HG02938 (cell line): Measurements from ENCODE around the gene FAH.

Experiments
- ATAC-seq: cut with Tn5 transposase; IDR thresholded peaks from one replicate; pipeline ENCODE4 v1.9.1; 2021; ENCODE audit warnings: mild to moderate bottlenecking, moderate library complexity; ENCODE audit not compliant: unreplicated experiment

FAH gene

GRCh38 chr15:80194186-80194585, 41.4 kb downstream of the FAH start:
- ATAC-seq: no peak

DNA sequence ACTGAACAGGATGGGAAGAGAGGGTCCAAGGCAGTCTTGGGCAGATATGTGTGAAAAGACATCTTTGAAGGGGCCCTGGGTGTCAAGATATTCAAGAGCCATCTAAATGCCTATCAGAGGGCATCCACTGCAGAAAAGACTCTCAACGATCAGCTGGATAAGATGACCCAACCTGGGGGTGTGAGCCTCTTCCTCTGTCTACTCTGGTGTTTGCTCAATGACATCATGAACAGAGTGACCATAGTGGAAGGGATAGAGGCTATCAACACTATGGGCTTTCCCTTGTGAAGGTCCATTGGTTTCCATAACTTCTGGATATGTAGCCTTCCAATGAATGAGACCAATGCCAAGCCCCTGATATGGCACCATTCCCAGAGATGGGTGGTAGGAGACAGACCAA, 42.1 kb downstream of the FAH start:
- no peak for ATAC-seq

GRCh38 chr15:80199366-80199765, 46.6 kb downstream of the FAH start:
- ATAC-seq: no peak

GRCh38 chr15:80199869-80200268, 47.1 kb downstream of the FAH start:
- no peak for ATAC-seq

DNA sequence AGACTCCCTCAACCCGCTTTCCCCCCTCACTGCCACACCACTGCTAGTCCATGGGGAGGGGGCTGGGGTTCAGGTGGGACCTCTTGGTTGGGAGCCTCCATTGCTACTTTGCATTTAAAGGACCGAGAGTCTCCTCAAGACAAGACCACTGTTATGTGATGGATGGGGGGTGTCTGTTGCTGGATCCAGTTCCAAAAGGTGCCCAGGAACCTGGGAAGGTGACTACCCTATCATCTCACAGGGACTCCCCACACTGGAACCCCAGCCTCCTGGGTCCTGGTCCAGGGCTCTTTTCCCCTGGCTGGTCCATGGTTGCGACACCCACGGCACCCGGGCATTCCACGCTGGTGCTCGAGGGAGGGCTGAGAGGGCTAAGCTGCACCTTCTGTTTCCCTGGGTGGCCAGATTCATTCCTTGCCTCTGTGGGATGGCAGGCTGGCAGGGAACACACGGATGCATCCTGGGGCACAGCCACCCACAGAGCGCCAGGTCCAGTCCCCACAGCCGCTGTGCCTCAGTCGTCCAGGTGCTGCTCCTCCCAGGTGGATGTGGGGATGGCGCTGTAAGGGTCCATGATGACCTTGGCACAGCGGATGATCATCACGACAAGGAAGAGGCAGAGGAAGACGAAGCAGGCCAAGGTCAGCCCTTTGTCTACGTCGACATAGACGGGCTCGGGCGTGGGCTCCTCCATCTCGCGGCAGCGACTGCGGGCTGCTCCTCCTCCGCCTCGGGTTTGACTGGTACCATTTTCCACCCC, 48.6 kb downstream of the FAH start:
- ATAC-seq: no peak

- no peak for ATAC-seq
These were observed 49.2 kb downstream of the FAH start for GRCh38 chr15:80202016-80202315.

DNA sequence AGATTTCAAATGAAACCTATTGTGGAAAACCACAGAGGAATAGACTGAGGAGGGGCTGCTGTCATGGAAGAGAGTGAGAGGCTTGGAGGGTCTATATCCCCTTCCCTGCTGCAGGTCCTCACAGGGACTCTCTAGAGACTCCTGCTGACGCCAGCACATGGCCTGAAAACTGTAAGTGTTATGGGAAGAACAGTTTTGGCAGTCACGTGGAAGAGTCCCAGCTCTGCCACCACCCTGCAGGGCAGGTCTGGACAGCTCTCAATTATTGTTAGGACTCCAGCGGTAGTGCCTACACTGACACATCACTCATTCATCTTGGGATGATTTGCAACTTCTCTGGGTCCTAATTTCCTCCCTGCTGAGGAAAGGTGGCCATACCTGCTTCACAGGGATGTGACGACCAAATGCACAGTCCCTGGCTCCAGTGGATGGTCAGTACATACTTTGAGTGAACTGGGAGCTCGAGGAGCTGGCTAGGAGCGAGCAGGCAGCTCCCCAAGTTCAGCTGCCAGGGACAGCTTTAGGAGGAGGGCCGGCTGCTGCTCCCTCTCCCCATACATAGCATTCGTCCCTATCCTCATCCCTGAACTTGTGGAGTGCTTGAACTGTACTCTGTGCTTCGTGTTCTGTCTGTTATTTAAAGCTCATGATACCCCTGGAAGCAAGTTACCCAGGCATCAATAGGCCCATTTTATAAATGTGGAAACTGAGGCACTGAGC, 50.0 kb downstream of the FAH start:
- ATAC-seq: no peak

DNA sequence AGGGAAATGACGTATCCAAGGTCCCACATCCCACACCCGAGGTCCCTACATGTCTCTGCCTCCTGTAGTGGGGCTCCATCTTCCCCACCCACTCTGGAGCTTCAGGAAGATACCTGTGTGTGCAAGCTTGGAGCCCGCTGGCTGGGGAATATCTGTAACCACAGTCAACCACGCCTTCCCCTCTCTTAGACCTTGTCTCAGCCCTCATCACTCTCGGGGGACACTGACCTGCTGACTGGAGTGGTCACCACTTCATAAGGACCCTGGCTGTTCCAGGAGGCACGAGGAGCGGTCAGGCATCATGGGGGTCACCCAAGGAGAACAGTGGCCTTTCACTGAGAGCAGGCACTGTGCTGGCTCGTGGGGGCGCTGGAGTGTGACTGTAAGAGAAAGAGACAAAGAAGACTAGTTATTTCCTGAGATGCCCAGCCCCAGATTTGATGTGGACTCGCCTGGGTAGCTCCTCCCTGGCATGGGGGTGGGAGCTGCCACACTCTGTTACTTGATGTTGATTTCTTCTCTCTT, 50.6 kb downstream of the FAH start:
- no peak for ATAC-seq

- ATAC-seq: no peak
These were observed 51.4 kb downstream of the FAH start for GRCh38 chr15:80204231-80204630.

DNA sequence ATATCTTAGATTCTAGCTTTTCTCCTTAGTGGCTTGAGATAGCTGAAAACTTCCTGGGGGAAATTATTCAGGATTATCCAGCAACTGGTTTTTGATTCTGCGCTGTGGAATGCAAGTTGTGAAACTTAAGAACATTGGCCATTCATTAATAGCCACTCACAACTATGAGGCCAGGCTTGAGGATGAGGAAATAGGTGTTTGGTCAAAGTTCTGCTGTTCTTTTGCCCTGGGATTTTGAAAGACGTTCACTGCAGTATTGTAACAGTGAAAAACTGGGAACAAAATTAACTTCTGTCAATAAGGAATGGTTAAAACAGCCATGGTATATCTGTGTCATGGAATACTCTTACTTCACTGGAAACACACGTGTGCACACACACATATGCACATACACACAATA, 55.1 kb downstream of the FAH start:
- no peak for ATAC-seq

DNA sequence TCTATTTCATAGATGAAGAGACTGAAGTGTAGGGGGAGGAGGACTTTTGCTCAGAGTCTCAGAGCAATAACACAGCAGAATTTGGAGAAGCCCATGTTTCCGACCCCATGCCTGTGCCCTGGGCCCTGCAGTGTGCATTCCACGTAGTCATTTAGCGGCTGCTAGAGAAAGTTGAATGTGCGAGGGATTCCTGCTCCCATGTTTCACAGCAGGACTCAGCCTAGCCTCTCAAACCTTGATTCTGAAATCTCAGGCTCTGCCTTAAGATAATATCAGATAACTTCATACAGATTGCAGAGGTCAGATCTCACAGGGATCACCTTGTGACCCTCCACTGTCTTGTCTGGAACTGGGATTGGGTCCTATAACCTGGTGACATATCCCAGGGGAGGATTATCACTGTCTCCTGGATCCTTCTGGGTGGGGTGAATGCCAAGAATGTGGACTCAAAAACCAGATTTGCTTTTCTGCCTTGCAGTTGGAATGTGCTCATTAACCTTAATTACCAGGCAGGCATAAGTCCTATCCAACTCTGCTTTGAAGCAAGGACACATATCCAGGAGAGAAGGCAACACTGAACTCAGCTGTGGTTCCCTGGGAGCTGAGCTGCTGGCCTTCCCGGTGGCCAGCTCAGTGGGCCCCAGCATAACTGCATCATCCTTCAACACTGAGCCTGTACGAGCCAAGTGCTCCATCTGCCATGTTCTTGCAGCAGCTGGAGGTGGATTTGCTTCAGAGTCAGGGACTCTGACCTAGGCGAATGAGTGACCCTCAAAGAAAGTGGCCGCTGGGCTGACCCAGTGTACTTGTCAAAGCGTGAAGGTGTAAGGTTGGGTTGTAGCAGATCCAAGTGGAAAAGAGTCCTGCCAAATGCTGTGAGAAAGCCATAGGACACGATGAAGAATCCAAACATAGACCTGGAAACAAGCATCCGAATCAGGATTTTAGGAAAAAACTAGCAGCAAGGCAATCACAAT, 56.2 kb downstream of the FAH start:
- ATAC-seq: no peak

DNA sequence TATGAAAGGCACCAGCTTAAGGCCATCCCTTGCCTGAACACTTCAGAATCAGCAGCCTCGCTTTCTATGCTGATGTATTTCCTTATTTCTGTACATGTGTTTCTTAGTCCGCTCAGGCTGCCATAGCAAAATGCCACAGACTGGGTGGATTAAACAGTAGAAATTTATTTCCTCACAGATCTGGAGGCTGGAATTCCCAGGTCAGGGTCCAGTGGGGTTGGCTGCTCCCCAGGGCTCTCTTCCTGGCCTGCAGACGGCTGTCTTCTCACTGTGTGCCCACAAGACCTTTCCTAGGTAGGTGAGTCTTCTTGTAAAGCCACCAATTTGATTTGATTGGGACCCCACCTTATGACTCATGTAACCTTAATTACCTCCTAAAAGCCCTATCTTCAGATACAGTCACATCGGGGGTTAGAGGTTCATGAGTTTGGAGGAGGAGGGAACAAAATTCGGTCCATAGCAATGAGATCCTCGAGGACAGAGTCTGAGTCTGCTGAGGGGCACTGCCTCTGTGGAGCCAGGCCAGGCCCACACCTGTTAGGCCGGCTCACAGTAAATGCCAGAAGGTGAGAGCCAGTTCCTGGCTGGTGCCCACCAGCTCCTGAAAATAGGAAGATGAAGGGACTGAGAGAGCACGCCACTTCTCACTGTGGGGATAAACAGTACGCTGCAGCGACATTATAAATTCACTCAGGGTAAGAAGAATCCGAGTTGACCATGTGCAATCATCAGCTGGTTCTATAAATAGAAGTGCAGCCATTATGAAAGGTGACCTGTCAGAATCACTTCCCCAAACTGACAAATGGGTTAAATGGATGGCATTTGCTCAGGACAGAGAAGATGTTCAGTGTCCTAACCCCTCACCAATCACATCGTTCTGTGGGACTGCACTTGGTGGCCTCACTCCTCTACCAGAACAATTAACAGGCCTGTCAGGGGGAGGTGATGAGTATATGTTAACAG, 58.1 kb downstream of the FAH start:
- no peak for ATAC-seq

- ATAC-seq: no peak
These were observed 59.2 kb downstream of the FAH start for GRCh38 chr15:80211976-80212375.

DNA sequence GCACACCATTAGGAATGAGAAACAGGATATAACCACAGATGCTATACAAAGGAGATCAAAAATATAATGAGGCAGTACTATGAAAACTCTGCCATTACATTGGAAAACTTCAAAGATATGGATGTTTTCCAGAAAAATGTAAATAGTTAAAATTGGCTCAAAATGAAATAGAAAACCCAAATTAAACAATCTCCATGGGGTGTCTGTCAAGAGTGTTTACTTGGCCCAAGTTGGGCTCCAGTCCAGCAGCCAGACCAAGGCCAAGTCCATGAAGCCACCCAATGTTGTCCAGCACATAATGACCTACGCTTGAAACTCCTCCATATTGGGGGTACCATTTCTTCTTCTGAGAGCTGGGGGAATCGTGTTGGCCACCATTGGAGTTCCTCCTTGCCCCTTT, 62.1 kb downstream of the FAH start:
- ATAC-seq: no peak

- no peak for ATAC-seq
These were observed 63.3 kb downstream of the FAH start for GRCh38 chr15:80216141-80216540.

GRCh38 chr15:80216911-80217310, 64.1 kb downstream of the FAH start:
- ATAC-seq: no peak

- ATAC-seq: no peak
These were observed 64.6 kb downstream of the FAH start for GRCh38 chr15:80217327-80217900.

DNA sequence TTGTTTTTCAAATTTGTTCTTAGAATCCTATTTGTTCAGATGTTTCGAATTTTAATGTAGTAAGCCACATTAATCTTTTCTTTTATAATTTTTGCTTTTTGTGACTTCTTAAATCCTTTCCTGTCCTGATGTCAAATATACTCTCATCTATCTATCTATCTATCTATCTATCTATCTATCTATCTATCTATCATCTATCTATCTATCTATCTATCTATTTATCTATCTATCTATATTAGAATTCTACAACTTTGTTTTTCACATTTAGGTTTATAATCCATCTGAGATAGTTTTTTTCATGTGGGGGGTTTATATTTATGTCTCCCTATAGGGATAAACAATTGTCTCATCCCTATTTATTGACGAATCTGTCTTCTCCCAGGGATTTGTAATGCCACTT, 67.2 kb downstream of the FAH start:
- no peak for ATAC-seq

GRCh38 chr15:80228959-80229610, 76.3 kb downstream of the FAH start:
- ATAC-seq: no peak
